ENCODE measurements around the gene NCOR2. TPM values are rescaled to one million over a fixed set of nuclear protein-coding genes. Genes with fewer than 3 reads are reported as not detected.

NCOR2 gene
- total RNA-seq, 4 donors from 2014 or later: 41.8 to 133 (median 66.4) TPM

- TF ChIP-seq CTCF (IDR thresholded peaks at IDR 0.05; ENCODE audit: low read depth): no peak
Measured at GRCh38 chr12:124570810-124571209, 3.4 kb upstream of the NCOR2 start.

- TF ChIP-seq CTCF (IDR thresholded peaks at IDR 0.05; ENCODE audit: low read depth): no peak
Measured at GRCh38 chr12:124569375-124570148, 2.1 kb upstream of the NCOR2 start.

- no peak for TF ChIP-seq CTCF (IDR thresholded peaks at IDR 0.05; ENCODE audit: low read depth)
Measured at GRCh38 chr12:124568431-124569374, 1.3 kb upstream of the NCOR2 start.

GRCh38 chr12:124567673-124568373, 411 bp upstream of the NCOR2 start:
- TF ChIP-seq CTCF (IDR thresholded peaks at IDR 0.05; ENCODE audit: low read depth): no peak

GRCh38 chr12:124566161-124566996, 1.0 kb downstream of the NCOR2 start:
- no peak for TF ChIP-seq CTCF (IDR thresholded peaks at IDR 0.05; ENCODE audit: low read depth)

GRCh38 chr12:124565656-124566160, 1.7 kb downstream of the NCOR2 start:
- TF ChIP-seq CTCF (IDR thresholded peaks at IDR 0.05; ENCODE audit: low read depth): no peak
